WERI-Rb-1 (cell line): ENCODE data around the gene RASGRF2.

Source experiments
- DNase-seq: peaks from one replicate; pipeline ENCODE4 v3.0.0-alpha.2; 2020
- H3K27ac ChIP-seq: fragments of 250-450 bp; sonication (Bioruptor Pico); 2 replicates; pipeline ENCODE4 v1.5.1; 2020; ENCODE audit warnings: mild to moderate bottlenecking, moderate library complexity
- H3K27me3 ChIP-seq: fragments of 250-450 bp; sonication (Bioruptor Pico); 2 replicates; pipeline ENCODE4 v1.5.1; 2021; ENCODE audit warnings: mild to moderate bottlenecking, low read depth, moderate library complexity; ENCODE audit not compliant: insufficient read depth, severe bottlenecking
- H3K36me3 ChIP-seq: fragments of 250-450 bp; sonication (Bioruptor Pico); 2 replicates; pipeline ENCODE4 v1.5.1; 2020; ENCODE audit warnings: mild to moderate bottlenecking, moderate library complexity
- H3K4me3 ChIP-seq: 2 replicates; pipeline ENCODE4 v1.5.1; 2011; ENCODE audit warnings: low read depth, mild to moderate bottlenecking, control low read depth, low read length
- H3K9me3 ChIP-seq: fragments of 250-450 bp; sonication (Bioruptor Pico); 2 replicates; pipeline ENCODE4 v1.5.1; 2021; ENCODE audit warnings: mild to moderate bottlenecking, moderate library complexity; ENCODE audit not compliant: severe bottlenecking
- CTCF ChIP-seq: IDR thresholded peaks from 2 replicates; pipeline ENCODE4 v1.5.1; 2011; ENCODE audit warnings: low read depth, mild to moderate bottlenecking, control low read depth, inconsistent platforms, low read length

Gene RASGRF2

GRCh38 chr5:81182396-81183390 lies 222.5 kb downstream of the RASGRF2 start:
- no peak for DNase-seq
- Histone ChIP-seq H3K4me3 (no peak overlapping the region), H3K36me3 (peaks cover 11% of the 10 kb centered on the region), H3K27ac (peak overlapping the region; percentile 19; the same call in 1 of the 2 replicates), H3K9me3 (no peaks in the 10 kb centered on the region), H3K27me3 (no peaks in the 10 kb centered on the region)
- no peak for TF ChIP-seq CTCF

GRCh38 chr5:81183811-81184748 lies 223.9 kb downstream of the RASGRF2 start:
- no peak for TF ChIP-seq CTCF
- Histone ChIP-seq H3K27me3 (no peaks in the 10 kb centered on the region), H3K9me3 (no peaks in the 10 kb centered on the region), H3K4me3 (no peak overlapping the region), H3K27ac (peak overlapping the region; percentile 58), H3K36me3 (peaks cover 14% of the 10 kb centered on the region)
- DNase-seq = peak; percentile 58

GRCh38 chr5:81184749-81185110 lies 224.6 kb downstream of the RASGRF2 start:
- TF ChIP-seq CTCF = no peak
- no peak for DNase-seq
- Histone ChIP-seq H3K4me3 (no peak overlapping the region), H3K27ac (peak overlapping the region; percentile 58), H3K36me3 (peaks cover 14% of the 10 kb centered on the region), H3K27me3 (no peaks in the 10 kb centered on the region), H3K9me3 (no peaks in the 10 kb centered on the region)

- H3K4me3 ChIP-seq = no peak overlapping the region
Measured at GRCh38 chr5:81187885-81188284, 227.7 kb downstream of the RASGRF2 start.

GRCh38 chr5:81188962-81189361 lies 228.8 kb downstream of the RASGRF2 start:
- Histone ChIP-seq H3K9me3 (no peaks in the 10 kb centered on the region), H3K27me3 (no peaks in the 10 kb centered on the region), H3K4me3 (no peak overlapping the region), H3K27ac (no peak overlapping the region), H3K36me3 (peaks cover 3% of the 10 kb centered on the region; the same call in 1 of the 2 replicates)
- TF ChIP-seq CTCF = no peak
- DNase-seq = no peak

More at GRCh38 chr5:81187885-81188284, 227.7 kb downstream of the RASGRF2 start:
- Histone ChIP-seq H3K27ac (no peak overlapping the region), H3K36me3 (peaks cover 6% of the 10 kb centered on the region; the same call in 1 of the 2 replicates), H3K9me3 (no peaks in the 10 kb centered on the region), H3K27me3 (no peaks in the 10 kb centered on the region)
- DNase-seq = no peak
- no peak for TF ChIP-seq CTCF
